HEK293T (cell line): ENCODE measurements around the gene TMEM259.

Experiments used
- CTCF ChIA-PET: fragments of 350-600 bp; formaldehyde crosslinking; extraction: SDS; loops from one replicate; lab custom pipeline; 2021; ENCODE audit warnings: antibody characterized with exemption, inconsistent platforms; lab: Yijun Ruan, JAX
- POLR2A ChIA-PET: fragments of 350-600 bp; formaldehyde crosslinking; extraction: SDS; loops from one replicate; lab custom pipeline; 2020; ENCODE audit warnings: antibody characterized with exemption, inconsistent platforms; lab: Yijun Ruan, JAX
- DNase-seq: peaks from one replicate; pipeline ENCODE4 v3.0.0; 2012; ENCODE audit warnings: mixed read lengths; ENCODE audit errors: extremely low spot score
- ARNT ChIP-seq: fragments of 450-650 bp; IDR thresholded peaks from 2 replicates; pipeline ENCODE4 v1.6.1; 2017; ENCODE audit warnings: mild to moderate bottlenecking
- BHLHE40 ChIP-seq: fragments of 450-650 bp; IDR thresholded peaks from 2 replicates; pipeline ENCODE4 v1.6.1; 2016; ENCODE audit warnings: mild to moderate bottlenecking, moderate library complexity, borderline replicate concordance
- CTBP1 ChIP-seq: fragments of 450-650 bp; IDR thresholded peaks from 2 replicates; pipeline ENCODE4 v1.6.1; 2016; ENCODE audit warnings: borderline replicate concordance
- ELF4 ChIP-seq: fragments of 450-650 bp; IDR thresholded peaks from 2 replicates; pipeline ENCODE4 v1.6.1; 2017; ENCODE audit warnings: antibody characterized with exemption
- FOXA1 ChIP-seq: fragments of 450-650 bp; IDR thresholded peaks from 2 replicates; pipeline ENCODE4 v1.6.1; 2016; ENCODE audit warnings: mild to moderate bottlenecking
- FOXK2 ChIP-seq: fragments of 450-650 bp; IDR thresholded peaks from 2 replicates; pipeline ENCODE4 v1.6.1; 2016; ENCODE audit warnings: mild to moderate bottlenecking
- FOXM1 ChIP-seq: fragments of 450-650 bp; IDR thresholded peaks from 2 replicates; pipeline ENCODE4 v1.6.1; 2017; ENCODE audit warnings: mild to moderate bottlenecking, borderline replicate concordance
- HDGF ChIP-seq: fragments of 450-650 bp; IDR thresholded peaks from 2 replicates; pipeline ENCODE4 v1.6.1; 2017; ENCODE audit warnings: antibody characterized with exemption, borderline replicate concordance
- L3MBTL2 ChIP-seq: fragments of 450-650 bp; conservative IDR thresholded peaks from 2 replicates; pipeline ENCODE4 v1.6.1; 2016; ENCODE audit warnings: mild to moderate bottlenecking
- LEF1 ChIP-seq: fragments of 450-650 bp; IDR thresholded peaks from 2 replicates; pipeline ENCODE4 v1.6.1; 2017; ENCODE audit warnings: mild to moderate bottlenecking, borderline replicate concordance
- NFRKB ChIP-seq: fragments of 450-650 bp; IDR thresholded peaks from 2 replicates; pipeline ENCODE4 v1.6.1; 2016; ENCODE audit warnings: mild to moderate bottlenecking, moderate library complexity
- SP1 ChIP-seq: fragments of 450-650 bp; IDR thresholded peaks from 2 replicates; pipeline ENCODE4 v1.6.1; 2017
- SUZ12 ChIP-seq: fragments of 450-650 bp; IDR thresholded peaks from 2 replicates; pipeline ENCODE4 v1.6.1; 2016; ENCODE audit warnings: mild to moderate bottlenecking
- TARDBP ChIP-seq: fragments of 450-650 bp; IDR thresholded peaks from 2 replicates; pipeline ENCODE4 v1.6.1; 2016
- ZNF384 ChIP-seq: fragments of 450-650 bp; IDR thresholded peaks from 2 replicates; pipeline ENCODE4 v1.6.1; 2016
- TF ChIP-seq, protein P1 (sequence below): fragments of 450-650 bp; IDR thresholded peaks from 2 replicates; pipeline ENCODE4 v1.6.1; 2016

The TMEM259 gene

DNA sequence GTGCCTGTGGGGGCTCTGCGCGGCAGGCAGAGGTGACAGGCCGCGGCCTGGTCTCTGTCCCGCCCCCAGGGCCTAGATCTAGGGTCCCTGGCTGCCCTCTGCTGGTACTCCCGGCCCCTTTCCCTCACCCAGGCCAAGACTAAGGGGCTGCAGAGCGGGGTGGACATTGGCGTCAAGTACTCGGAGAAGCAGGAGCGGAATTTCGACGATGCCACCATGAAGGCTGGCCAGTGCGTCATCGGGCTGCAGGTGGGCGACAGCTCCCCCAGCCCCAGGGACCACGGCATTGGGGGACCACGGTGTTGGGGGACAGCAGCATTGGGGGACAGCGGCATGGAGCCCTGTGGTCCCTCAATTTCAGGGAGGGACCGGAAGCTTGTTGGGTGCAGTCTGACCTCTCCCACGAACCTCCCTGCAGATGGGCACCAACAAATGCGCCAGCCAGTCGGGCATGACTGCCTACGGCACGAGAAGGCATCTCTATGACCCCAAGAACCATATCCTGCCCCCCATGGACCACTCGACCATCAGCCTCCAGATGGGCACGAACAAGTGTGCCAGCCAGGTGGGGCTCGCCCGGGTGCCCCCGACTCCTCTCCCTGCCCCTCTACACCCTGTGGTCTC is 15.2 kb upstream of the TMEM259 start:
- DNase-seq: no peak
- TF ChIP-seq FOXM1 (no peak), NFRKB (no peak), BHLHE40 (no peak), FOXA1 (no peak), L3MBTL2 (no peak), ARNT (no peak), LEF1 (no peak), ZNF384 (no peak), HDGF (no peak), SUZ12 (no peak)
- CTCF ChIA-PET: no interaction called here
- POLR2A ChIA-PET: no interaction called here

DNA sequence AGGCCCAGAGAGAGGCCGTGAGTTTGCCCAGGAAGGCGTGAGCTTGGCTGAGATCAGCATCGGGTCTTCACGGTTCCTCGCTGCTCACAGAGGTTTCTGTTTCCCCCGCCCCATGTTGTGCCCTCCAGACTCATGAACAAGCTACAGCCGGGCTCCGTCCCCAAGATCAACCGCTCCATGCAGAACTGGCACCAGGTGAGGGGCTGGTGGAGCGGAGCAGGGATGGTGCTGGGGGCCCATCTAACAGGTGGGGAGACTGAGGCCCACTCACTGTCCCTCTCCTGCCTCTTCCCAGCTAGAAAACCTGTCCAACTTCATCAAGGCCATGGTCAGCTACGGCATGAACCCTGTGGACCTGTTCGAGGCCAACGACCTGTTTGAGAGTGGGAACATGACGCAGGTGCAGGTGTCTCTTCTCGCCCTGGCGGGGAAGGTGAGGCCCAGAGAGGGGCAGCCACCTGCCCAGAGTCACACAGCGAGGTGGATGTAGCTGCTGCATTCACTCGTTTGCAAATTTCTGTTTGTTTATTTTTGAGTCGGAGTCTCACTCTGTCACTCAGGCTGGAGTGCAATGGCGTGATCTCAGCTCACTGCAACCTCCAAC is 11.4 kb upstream of the TMEM259 start:
- DNase-seq: no peak
- TF ChIP-seq L3MBTL2: no peak
- no peak for TF ChIP-seq SUZ12
- no peak for TF ChIP-seq TARDBP
- TF ChIP-seq, protein P1, sequence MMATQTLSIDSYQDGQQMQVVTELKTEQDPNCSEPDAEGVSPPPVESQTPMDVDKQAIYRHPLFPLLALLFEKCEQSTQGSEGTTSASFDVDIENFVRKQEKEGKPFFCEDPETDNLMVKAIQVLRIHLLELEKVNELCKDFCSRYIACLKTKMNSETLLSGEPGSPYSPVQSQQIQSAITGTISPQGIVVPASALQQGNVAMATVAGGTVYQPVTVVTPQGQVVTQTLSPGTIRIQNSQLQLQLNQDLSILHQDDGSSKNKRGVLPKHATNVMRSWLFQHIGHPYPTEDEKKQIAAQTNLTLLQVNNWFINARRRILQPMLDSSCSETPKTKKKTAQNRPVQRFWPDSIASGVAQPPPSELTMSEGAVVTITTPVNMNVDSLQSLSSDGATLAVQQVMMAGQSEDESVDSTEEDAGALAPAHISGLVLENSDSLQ: no peak
- TF ChIP-seq SP1: no peak
- no peak for TF ChIP-seq FOXK2
- TF ChIP-seq FOXA1: no peak
- TF ChIP-seq ARNT: no peak
- no peak for TF ChIP-seq HDGF
- CTCF ChIA-PET: no interaction called here
- POLR2A ChIA-PET: interaction anchor here (1.0 to 1.8 kb wide), 2 partner anchors 11 to 237 kb away, joined by 5 to 6 read pairs; partner anchors contain the start of genes CIRBP and RNU6-2

DNA sequence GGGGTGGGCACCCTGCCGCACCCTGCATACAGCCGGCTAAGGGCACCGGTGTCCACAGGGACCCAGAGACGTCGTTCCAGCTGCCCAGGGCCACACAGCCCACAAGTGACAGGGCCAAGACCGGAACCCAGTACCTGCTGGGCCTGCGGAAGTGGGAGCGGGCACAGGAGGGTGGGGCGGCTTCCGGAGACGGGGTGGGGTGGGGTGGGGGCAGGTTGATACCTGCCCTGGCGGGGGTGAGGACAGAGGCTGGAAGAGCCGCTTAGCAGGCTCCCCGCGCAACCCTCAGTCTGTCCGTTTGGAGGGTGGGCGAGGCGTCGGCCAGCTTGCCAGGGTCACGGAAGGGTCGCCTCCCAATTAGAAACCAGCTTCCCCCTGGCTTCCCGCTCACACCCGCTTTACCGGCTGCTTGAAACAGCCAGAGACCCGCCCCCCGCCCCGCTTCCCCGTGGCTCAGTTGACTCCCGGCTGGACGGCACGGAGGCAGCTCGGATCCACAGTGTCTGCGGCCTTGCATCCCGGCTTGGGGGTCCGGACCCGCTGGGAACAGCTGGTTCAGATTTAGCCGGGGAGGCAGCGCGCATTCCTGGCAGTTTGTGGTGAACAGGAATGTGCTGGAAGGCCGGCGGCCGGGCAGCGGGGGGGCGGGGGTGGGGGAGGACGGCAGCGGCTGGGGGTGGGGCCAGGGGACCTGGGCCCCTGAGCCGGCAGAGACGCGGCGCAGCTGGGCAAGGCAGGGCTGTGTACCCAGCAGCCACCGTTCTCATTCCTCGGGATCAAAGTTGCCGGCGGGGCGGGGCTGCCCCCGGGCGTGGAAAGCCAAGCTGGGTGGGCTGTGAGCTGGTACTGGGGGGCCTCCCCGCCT is 7.4 kb upstream of the TMEM259 start:
- ChIA-PET CTCF (no interaction called here), POLR2A (interaction anchor here (0.7 to 3.7 kb wide), 3 partner anchors 10 to 17 kb away, joined by 3 to 29 read pairs (median 3); partner anchors contain the start of gene ABCA7)
- TF ChIP-seq TARDBP: no peak
- no peak for DNase-seq

DNA sequence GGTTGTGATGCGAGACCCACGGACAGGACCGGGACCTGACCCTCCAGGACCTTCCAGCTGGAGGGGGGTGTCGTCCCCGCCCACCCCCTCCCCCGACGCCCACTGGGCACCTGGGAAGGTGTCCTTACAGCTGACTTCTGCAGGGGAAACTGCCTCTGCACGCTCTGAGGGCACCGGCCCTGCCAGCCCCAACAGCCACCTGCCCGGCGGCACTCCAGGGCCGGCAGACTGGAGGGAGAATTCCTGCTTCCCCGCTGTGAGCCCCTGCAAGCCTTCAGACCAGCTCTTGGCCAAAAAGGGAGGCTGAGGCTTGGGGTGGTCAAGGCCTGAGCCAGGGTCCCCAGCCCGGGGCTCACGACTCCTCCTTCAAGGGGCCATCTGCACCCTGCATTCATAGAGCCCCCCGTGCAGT is 6.7 kb upstream of the TMEM259 start:
- DNase-seq: no peak
- ChIA-PET POLR2A (interaction anchor here (1.1 to 3.7 kb wide), 2 partner anchors 12 to 23 kb away, joined by 3 to 29 read pairs; partner anchors contain the start of gene ABCA7), CTCF (no interaction called here)
- no peak for TF ChIP-seq SP1
- TF ChIP-seq L3MBTL2: no peak
- no peak for TF ChIP-seq NFRKB
- no peak for TF ChIP-seq LEF1
- TF ChIP-seq FOXM1: no peak
- no peak for TF ChIP-seq BHLHE40
- TF ChIP-seq TARDBP: no peak
- TF ChIP-seq CTBP1: no peak
- TF ChIP-seq FOXK2: no peak
- TF ChIP-seq, protein P1: no peak

DNA sequence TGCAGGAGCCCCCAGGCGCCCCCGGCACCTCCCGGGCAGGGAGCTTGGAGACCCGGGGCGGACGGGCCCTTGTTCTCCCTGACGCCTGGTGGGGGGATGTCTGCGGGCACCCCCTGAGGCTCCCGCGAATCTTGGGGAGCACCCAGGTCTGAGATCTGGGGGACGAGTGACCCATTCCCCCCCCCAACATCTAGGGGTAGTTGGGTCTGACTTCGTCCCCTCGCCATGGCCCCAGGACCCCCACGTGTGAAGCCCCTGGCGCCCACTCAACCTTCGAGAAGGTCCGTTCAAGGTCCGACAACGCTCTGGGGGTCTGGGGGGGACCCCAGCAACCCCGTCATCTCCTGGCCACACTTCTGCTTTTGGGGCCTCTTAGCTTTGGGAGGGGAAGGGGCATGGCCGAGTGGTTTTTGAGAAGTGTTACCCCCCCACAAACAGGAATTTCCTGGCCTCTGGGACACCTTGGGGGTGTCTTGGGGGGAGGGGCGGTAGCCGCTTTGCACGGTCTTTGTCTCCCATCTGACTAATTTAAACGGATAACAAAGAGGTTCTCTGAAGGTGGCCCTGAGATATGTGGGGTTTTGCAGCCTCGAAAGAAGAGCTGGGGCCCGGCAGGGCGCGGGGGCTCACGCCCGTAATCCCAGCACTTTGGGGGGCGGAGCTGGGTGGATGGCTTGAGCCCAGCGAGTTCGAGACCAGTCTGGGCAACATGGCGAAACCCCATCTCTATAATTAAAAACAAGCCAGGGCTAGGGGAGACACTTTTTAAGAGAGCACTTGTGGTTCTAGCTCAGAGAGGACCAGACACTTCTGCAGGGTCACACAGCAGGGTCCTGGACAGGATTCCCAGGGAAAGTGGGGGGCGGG is 6.1 kb upstream of the TMEM259 start:
- CTCF ChIA-PET: no interaction called here
- POLR2A ChIA-PET: interaction anchor here (0.7 to 3.7 kb wide), 7 partner anchors 11 to 242 kb away, joined by 3 to 29 read pairs (median 3); partner anchors contain the start of genes ABCA7, CIRBP and WDR18
- no peak for TF ChIP-seq LEF1
- TF ChIP-seq ARNT: no peak
- no peak for TF ChIP-seq TARDBP
- TF ChIP-seq SUZ12: no peak
- no peak for TF ChIP-seq HDGF
- TF ChIP-seq BHLHE40: no peak
- TF ChIP-seq ZNF384: no peak
- no peak for TF ChIP-seq FOXM1
- TF ChIP-seq ELF4: no peak
- TF ChIP-seq FOXA1: no peak
- no peak for TF ChIP-seq NFRKB
- TF ChIP-seq L3MBTL2: no peak
- TF ChIP-seq CTBP1: no peak
- no peak for TF ChIP-seq SP1
- no peak for TF ChIP-seq FOXK2
- TF ChIP-seq, protein P1: no peak
- DNase-seq: no peak
